ENCODE data around the gene MC3R. TPM values are rescaled to one million over a fixed set of nuclear protein-coding genes. Genes with fewer than 3 reads are reported as not detected.
A peak's percentile ranks its signal among the peaks of the same experiment; 100 is the strongest.
"Not testable (repeated sequence)": the region's sequence is repeated elsewhere in the genome, so short reads cannot be mapped to it uniquely, and the experiment has no call there.

The MC3R gene
- not detected for total RNA-seq
- long read RNA-seq = 0 reads

DNA sequence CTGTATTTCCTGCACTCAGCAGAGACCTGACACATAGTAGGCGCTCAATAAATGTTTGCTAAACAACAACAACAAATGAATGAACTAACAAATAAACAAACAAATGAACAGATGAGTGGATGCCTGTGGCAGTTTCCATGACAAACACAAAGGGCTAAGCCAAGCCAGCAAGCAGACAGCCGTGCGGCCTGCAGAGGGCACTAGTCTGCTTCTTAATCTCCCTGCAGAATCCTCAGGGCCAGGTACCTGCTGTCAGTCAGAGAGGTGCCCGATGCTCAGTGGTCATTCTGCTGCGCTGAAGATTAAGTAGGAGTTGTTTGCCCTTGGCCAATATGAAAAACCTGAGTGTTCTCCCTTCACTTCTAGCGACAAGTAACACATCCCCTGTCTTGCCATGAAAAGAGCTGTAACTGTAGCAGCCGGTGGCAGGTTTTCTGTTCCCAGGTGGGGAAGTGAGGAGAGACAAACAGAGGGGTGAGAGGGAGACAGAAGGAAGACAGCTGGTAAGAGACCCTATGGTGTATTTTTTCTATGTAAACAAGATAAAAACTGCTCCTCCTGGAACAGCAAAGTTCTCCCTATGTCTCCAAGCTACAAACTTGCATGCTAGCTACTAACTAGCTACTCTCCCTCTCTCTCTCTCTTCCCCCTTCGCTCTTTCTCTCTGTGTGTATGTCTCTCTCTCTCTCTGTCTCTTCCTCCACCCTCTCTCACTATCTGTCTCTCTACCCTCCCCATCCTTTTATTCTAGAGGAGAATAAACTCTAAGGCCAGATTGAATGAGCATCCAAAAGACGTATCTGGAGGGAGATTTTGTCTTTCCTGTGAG is at the start of gene MC3R:
Gene MC3R, plus strand, starts transcription at position 779 of the 829 bp plus-strand sequence. CDS start 112 bp downstream, outside the sequence.
- DNase-seq (peak; percentile 48), ATAC-seq (ENCODE audit: poor library complexity) (peak; percentile 61)
- intact Hi-C loops (cut with DNase I) = no loop called here

DNA sequence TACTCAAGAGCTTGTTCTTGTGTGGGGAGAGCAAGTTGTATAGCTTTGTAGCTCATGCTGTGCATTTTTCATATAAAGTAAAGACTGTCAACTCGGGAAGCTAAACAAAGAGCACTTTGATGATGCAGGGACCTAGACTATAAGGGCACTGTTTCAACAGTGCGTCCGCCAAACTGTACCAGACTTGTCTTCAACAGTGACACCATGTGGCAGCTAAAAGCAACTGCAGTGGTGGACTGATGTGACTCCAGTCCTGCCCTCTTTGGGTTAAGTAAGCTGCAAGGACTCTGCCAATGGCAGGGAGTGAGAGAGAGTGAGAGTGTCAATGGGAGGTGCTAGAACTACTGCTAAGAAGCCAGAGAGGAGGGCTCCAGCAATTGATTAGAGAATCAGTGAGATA is 48.1 kb upstream of the MC3R start:
- ATAC-seq (ENCODE audit: poor library complexity) = no peak
- intact Hi-C loops (cut with DNase I) = no loop called here
- no peak for DNase-seq

DNA sequence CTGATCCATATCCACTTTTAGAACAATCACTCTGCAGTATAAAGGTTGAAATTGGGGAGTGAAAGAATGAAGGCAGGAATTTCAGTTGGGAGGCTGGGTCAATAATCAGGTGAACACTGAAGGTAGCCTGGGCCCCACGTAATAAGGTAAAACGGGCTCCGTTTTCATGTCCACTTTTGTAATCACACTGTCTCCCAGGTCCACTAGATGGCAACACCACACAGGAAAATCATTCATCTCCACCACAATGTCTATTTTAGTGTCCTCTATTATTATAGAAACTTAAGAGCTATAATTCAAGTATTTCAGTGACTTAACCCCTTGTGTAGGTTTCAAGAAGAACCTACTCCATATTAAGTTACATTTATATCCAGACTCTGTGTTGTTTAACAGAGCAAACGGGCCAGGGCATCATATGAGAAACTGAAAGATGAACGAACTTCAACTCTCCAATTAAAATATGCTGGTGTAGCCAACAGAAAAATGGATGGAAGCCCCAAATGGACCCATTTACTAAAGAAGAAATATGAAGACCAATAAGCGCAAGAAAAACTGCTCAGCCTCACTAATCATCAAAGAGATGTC is 45.9 kb upstream of the MC3R start:
- ATAC-seq (ENCODE audit: poor library complexity) (no peak), DNase-seq (no peak)
- intact Hi-C loops (cut with DNase I) = no loop called here

DNA sequence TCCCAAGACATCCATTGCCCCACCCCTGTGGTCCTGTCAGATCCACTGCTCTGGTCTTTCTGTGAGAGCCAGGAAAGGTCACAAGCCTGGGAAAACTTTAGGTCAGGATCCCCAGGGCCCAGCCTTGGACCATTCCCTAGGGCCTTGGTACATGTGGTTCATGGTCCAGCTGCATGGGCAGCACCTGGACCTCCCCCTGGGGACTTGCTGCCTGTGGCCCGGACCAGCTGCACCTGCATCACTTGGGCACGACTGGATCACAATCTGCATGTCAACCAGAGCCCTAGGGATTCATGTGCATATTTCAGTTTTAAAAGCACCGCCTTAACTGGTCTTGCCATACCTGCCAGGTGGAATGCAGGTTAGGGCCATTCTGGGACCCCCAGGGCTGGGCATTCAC is 44.3 kb upstream of the MC3R start:
- no peak for DNase-seq

DNA sequence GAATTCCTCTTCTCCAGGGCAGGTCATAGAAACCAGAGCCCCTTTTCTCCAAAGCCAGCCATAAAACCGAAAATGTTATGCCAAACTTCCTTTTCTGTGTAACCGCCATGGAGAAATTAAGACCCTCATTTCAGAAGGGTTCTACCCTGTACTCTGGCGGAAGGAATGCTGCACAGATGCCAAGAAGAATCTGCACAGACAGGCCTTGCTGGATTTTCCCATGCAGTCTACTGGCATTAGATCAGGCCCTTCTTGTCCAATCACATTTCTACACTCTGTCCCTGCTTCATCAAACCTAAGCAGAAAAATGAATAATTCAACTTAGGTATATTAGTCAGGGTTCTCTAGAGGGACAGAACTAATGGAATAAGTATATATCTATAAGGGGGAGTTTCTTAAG is 43.2 kb upstream of the MC3R start:
- ATAC-seq (ENCODE audit: poor library complexity) = no peak
- intact Hi-C loops (cut with DNase I) = no loop called here
- no peak for DNase-seq

More for the DNA sequence above, 44.3 kb upstream of the MC3R start:
- no peak for ATAC-seq (ENCODE audit: poor library complexity)
- intact Hi-C loops (cut with DNase I) = no loop called here

DNA sequence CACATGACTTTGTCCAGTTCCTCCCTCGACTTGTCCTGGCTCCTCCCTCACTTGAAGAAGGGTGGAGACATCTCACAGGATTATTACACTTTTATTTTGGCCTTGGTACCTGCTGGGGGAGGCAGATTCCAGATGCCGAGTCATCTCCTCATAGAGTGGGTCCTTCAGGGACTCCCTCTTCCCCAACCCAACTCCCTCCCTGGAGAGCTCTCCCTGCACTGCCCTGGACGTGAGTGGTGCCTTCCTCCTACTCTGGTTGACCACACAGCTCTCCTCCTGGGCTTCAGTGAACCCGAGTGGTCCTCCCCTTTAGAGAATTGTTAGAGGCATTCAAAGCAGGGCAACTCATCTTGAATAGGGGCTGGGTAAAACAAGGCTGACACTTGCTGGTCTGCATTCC is 40.9 kb upstream of the MC3R start:
- intact Hi-C loops (cut with DNase I) = no loop called here
- no peak for ATAC-seq (ENCODE audit: poor library complexity)
- no peak for DNase-seq

DNA sequence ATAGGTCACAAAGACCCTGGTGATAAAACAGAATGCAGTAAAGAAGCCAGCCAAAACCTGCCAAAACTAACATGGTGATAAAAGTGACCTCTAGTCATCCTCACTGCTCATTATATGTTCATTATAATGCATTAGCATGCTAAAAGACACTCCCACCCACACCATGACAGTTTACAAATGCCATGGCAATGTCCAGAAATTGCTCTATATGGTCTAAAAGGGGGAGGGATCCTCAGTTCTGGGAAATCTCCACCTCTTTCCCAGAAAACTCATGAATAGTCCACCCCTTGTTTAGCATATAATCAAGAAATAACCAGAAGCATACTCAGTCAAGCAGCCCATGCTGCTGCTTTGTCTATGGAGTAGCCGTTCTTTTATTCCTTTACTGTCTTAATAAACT is 40.4 kb upstream of the MC3R start:
- intact Hi-C loops (cut with DNase I) = no loop called here

DNA sequence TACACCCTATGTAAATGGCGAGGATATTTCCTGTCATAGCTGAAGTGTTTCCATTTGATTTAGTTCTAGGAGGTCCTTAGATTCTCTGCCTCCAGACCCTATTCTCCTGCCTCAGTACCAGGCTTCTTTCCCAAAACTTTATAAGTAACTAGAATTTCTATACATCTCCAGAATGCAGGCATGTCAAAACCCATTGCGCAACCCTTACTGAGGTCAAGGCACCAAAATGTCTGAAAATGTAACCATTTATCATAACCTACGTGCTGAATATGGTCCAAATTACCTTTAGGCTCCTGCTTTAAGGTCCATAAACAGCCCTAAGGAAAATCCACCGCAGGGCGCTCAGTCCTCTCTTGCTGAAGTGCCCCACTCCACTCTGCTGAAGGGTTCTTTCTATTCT is 37.5 kb upstream of the MC3R start:
- intact Hi-C loops (cut with DNase I) = no loop called here
- DNase-seq = no peak
- no peak for ATAC-seq (ENCODE audit: poor library complexity)

More for the DNA sequence above, 40.4 kb upstream of the MC3R start:
- ATAC-seq (ENCODE audit: poor library complexity) = no peak
- DNase-seq = no peak

DNA sequence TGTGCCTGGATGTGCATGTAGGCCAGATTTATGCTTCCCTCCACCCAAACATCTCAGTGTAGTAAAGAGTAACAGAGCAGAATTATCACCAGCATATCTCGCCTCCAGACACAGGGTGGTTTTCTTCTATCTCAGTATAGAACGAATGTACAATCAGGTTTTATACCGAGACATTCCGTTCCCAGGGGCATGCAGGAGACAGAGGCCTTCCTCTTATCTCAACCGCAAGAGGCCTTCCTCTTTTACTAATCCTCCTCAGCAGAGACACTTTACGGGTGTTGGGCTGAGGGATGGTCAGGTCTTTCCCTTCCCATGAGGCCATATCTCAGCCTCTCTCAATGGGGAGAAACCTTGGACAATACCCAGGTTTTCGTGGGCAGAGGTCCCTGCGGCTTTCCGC is 36.4 kb upstream of the MC3R start:
- ATAC-seq (ENCODE audit: poor library complexity) = no peak
- intact Hi-C loops (cut with DNase I) = no loop called here
- DNase-seq = no peak

DNA sequence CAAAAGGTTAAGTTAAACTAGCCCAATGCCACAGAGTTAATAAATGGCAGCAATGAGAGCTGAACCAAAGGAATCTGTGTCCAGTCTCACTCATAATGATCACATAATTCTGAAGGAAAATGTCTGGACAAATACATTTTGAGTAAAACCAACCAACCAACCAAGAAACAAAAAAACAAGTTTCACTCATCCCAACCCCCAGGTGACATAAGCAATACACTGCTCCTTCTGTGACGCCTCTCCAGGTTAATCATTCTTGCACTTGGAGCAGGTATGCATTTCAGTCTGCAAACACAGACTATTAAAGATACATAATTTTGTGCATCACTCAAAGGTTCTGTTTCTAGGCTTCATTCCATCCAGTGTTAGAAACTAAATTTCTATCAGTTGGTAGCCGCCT is 35.2 kb upstream of the MC3R start:
- ATAC-seq (ENCODE audit: poor library complexity) (no peak), DNase-seq (no peak)
- intact Hi-C loops (cut with DNase I) = no loop called here

DNA sequence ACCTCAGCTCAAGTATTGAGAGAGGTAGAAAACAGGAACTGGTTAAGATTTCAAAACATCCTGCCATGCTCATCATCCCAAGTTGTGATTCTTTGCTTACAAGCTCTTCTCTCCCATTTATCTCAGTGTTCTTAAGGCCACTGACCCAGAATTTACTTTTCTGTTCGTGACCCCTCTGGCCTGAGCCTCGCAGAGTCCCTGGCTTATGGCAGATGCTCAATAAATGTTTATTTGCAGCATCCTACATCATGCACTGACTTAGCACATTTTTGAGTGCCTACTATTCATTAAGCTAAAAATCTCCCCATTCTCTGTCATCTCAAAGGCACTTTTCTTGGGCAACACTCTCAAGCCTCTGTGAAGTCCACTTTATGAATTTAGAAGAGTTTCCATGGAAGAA is 33.4 kb upstream of the MC3R start:
- intact Hi-C loops (cut with DNase I) = no loop called here
- ATAC-seq (ENCODE audit: poor library complexity) (no peak), DNase-seq (no peak)

DNA sequence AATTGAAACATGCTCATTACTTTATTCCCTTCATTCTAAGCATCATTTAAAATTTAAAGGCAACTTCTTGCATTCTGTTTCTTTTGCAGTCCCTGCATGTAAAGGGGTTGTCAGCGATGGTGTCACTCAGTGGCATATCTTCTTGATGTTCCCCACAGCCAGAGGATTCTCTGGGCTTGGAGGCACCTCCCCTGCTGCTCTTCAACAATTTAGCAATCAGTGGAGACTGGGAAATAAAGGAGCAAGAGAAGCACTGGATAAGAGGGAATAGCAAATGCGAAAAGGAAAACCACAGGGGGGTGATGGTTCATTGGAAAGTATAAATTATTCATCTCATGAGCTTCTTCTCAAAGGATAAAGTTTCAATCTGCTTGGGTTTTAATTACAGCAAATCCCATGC is 30.7 kb upstream of the MC3R start:
- no peak for ATAC-seq (ENCODE audit: poor library complexity)
- DNase-seq = no peak
- intact Hi-C loops (cut with DNase I) = no loop called here

DNA sequence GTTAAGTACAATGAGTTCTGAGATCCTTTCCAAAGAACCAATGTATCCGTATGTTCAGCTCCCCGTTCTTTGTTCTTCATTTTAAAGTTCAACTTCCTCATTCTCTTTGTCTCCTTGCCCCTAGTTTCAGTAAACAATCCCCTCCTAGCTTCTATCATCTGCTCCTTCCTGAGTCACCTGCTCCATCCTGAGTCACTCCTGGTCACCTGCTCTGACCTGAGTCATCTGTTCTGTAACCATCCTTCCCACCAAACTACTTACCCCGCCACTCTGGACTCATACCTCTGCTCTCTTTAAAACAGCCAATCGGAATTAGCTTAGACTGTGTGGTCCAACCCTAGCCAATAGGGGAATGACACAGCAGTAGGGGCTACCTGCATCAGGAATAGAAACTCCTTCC is 27.3 kb upstream of the MC3R start:
- DNase-seq; intact Hi-C loops (cut with DNase I); ATAC-seq (ENCODE audit: poor library complexity): not testable (repeated sequence)

DNA sequence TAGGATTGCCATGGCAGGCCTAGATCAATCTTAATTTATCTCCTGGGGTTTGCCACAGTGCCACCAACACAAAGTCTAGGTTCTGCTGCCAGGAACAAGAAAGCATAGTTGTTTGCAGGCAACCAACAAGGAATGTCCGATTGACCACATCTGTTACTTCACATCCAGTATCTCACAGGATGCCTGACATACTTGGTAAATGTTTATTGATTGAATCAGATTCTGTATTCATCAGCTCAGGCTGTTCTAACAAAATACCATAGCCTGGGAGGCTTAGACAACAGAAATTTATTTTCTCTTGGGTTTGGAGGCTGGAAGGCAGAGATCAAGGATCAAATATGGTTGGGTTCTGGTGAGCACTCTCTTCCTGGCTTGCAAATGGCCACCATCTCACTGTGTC is 26.3 kb upstream of the MC3R start:
- intact Hi-C loops (cut with DNase I) = no loop called here
- ATAC-seq (ENCODE audit: poor library complexity) = no peak
- DNase-seq = no peak

DNA sequence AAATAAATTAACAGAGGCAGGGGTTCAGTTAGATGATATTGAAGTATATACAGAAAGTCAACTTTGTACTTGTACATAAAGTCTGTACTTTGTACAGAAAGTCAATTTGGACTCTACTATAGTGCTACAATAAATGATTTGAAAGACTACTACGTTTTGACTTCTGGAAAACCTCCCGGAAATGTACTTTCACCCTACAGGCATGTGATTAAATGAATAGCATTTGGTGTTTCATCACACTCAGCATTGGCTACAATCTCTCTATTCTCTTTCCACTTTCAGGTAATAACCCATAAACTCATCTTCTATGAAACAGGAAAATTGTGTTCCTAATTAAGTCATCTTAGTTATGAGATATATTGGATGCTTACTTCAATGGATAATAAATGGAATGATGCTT is 25.6 kb upstream of the MC3R start:
- ATAC-seq (ENCODE audit: poor library complexity) (no peak), DNase-seq (no peak)
- intact Hi-C loops (cut with DNase I) = no loop called here

DNA sequence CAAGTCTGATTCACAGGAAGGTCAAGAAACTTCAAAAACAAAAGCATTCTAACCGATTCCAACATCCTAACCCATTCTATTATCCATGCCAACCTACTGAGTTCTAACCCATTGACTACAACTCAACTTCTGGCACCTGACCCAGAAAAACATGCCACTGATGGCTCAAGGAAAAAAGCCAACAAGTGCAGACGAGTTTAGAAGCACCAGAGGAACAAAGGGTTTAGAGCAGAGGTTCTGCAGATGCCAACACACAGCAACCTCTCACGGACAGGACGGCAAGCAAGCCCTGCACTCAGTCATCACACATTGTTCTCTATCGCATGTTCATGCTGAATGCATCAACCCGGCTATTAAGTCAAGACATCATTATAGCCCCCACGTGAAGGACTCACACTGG is 25.2 kb upstream of the MC3R start:
- no peak for ATAC-seq (ENCODE audit: poor library complexity)
- DNase-seq = no peak
- intact Hi-C loops (cut with DNase I) = no loop called here

DNA sequence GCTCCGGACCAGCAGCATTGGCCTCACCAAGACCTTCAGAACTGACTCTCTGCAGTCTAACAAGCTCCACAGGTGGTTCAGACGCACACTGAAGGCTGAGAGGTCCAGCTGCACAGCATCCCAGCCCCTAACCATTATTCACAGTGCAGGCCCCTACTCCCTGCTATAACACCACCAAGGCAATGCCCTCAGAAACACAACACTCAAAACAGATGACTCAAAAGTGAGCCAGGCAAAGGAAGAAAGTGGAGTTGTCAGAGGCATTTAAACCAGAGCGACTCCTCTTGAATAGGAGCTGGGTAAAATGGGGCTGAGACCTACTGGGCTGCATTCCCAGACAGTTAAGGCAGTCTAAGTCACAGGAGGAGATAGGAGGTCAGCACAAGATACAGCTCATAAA is 20.5 kb upstream of the MC3R start:
- ATAC-seq (ENCODE audit: poor library complexity) = no peak
- DNase-seq = no peak
- intact Hi-C loops (cut with DNase I) = no loop called here

DNA sequence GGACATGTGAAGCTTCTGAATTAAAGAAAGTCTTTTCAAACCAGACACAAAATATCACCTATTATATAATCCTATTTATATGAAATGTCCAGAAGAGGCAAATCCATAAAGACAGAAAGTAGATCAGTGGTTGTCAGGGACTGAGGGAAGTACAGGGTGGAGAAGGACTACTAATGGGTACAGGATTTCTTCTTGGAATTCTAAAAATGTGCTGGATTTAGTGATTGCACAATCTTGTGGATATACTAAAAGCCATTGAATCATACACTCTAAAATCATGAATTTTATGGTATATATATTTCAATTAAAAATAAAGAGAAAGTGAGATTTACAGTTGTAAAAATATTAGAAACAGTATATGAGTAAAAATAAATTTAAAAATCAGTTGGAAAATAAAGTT is 18.7 kb upstream of the MC3R start:
- intact Hi-C loops (cut with DNase I) = no loop called here
- ATAC-seq (ENCODE audit: poor library complexity) = no peak
- no peak for DNase-seq

DNA sequence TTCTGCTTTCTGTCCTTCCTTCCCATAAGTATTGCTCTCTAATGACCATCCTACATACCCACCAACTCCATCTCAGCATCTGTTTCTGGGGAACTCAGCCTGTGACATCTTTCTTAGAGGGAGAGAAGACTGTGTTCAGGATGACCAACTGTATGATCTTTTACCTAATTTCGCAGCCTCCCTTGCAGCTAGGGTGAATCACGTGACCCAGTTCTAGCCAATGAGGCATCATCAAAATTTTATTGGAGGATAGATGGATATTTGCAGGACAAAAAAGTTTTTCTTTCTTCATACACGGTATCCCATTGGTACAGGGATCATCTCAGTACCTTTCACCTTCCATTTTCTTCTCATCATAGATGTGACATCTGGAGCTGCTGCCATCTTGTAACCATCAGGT is 14.4 kb upstream of the MC3R start:
- DNase-seq (no peak), ATAC-seq (ENCODE audit: poor library complexity) (no peak)
- intact Hi-C loops (cut with DNase I) = no loop called here

DNA sequence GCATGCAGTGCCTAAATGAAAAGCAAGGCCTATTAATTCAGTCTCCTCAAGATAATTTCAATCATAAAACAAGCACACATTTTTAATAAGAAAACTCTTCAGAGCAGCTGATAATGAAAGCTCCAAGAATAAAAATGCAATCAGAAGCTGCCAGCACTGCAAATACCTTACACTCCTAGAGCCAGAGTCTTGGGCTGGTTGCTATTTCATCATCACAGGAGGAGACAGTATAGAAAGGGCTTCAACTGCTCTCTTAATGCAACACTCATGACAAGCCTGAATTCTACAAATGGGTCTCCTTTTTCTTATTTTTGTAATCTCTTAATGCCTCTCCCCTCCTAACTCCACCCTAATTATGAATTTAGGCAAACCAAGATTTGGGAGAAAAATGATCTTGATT is 11.2 kb upstream of the MC3R start:
- no peak for DNase-seq
- intact Hi-C loops (cut with DNase I) = no loop called here
- no peak for ATAC-seq (ENCODE audit: poor library complexity)

DNA sequence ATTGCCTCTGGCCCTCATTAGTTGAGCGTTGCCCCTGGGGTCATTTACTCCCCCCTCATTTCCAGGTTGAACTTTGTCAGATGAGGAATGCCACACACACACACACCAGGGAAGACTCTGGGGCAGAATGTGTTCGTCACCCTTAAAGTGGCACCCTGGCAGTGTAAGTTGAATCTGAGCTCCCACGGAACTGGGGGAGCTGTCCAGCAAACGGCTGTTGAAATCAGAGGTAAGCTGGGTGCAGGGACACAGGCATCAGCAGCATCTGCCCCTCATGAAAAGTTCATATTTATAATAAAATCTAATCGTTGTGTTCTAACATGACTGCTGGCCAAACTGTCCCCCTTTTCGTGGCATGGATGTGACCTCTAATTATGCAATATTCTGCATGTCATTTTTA is 4.3 kb upstream of the MC3R start:
- intact Hi-C loops (cut with DNase I) = no loop called here
- DNase-seq = no peak
- ATAC-seq (ENCODE audit: poor library complexity) = no peak
